ENCODE data around the gene CLPTM1L.
"Not testable (repeated sequence)": the region's sequence is repeated elsewhere in the genome, so short reads cannot be mapped to it uniquely, and the experiment has no call there.

CLPTM1L gene

DNA sequence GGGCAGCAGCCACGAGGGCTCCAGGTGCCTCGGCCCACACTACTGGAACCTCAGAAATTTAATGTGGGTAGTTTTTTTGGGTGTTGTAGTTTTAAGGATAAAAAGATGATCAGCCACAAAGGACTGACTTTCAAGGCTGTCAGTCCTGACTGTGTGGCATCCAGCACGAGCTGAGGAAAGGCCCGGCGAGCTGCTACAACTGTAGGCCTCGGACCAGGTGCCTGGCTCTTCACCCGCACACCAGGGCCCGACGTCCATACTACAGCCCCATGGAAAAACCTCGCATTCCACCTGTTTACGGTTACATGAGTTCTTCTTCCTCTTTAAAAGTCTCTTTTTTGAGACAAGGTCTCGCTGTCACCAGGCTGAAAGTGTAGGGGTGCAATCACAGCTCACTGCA lies 2.6 kb downstream of the CLPTM1L start:
- no peak overlapping the region for H3K4me3 ChIP-seq (ENCODE audit: low read depth, low read length)
- peaks cover 7% of the 10 kb centered on the region; the same call in 1 of the 2 replicates for H3K4me1 ChIP-seq (ENCODE audit: control insufficient read depth, insufficient read depth, low read length)
- ChIA-PET CTCF (no interaction called here), POLR2A (interaction anchor here (4.1 kb wide), 1 partner anchor 15 kb away, joined by 37 read pairs; no protein-coding TSS in a partner anchor)
- no peaks in the 10 kb centered on the region for H3K9me3 ChIP-seq (ENCODE audit: control insufficient read depth, insufficient read depth, low read depth, low read length)
- H3K27ac ChIP-seq (ENCODE audit: extremely low read depth, low read depth, low read length) = no peak overlapping the region
- H3K36me3 ChIP-seq (ENCODE audit: control insufficient read depth in 2 of 2, insufficient read depth in 1 of 2, low read length in 2 of 2) = peaks cover 28 to 64% of the 10 kb centered on the region in 2 experiments
- TF ChIP-seq ZNF600 (tag by site-specific recombination; IDR thresholded peaks at IDR 0.05) = no peak
- TF ChIP-seq TRIM28 (IDR thresholded peaks at IDR 0.05; ENCODE audit: borderline replicate concordance, low read length) = no peak
- TF ChIP-seq ZNF302 (tag by site-specific recombination; IDR thresholded peaks at IDR 0.05; ENCODE audit: low read depth) = no peak
- TF ChIP-seq ZNF624 (tag by site-specific recombination; IDR thresholded peaks at IDR 0.05) = no peak

DNA sequence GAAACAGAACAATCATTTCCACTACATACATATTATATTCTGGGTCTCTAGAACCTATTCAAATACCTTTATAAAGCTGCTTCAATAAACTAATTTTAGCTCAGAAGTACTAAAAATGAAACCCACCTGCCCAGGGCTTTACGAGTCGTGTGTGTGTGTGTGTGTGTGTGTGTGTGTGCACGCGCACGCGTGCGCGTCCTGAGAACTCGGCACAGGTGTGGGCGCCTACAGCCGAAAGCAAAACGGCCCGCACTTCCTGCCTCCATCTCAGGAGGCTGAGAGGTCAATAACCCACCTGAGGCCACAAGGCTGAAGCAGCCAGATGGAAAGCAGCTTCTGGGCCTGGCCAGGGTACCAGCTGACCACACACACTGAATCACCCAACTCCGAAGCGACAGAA lies 3.0 kb downstream of the CLPTM1L start:
- no peak for TF ChIP-seq ZFP37 (tag by site-specific recombination; IDR thresholded peaks at IDR 0.05)
- TF ChIP-seq ZNF311 (tag by site-specific recombination; IDR thresholded peaks at IDR 0.05; ENCODE audit: borderline replicate concordance) = no peak
- no peak for TF ChIP-seq ZNF544 (tag by site-specific recombination; IDR thresholded peaks at IDR 0.05)
- no peak for TF ChIP-seq ZNF558 (tag by site-specific recombination; IDR thresholded peaks at IDR 0.05)
- no peak for TF ChIP-seq ZNF514 (tag by site-specific recombination; IDR thresholded peaks at IDR 0.05)
- TF ChIP-seq KLF9 (tag by site-specific recombination; IDR thresholded peaks at IDR 0.05; ENCODE audit: low read depth) = no peak
- CTCF ChIA-PET = no interaction called here
- Histone ChIP-seq H3K36me3 (ENCODE audit: control insufficient read depth in 2 of 2, insufficient read depth in 1 of 2, low read length in 2 of 2) (peaks cover 28 to 68% of the 10 kb centered on the region in 2 experiments), H3K4me3 (ENCODE audit: low read depth, low read length) (no peak overlapping the region), H3K4me1 (ENCODE audit: control insufficient read depth, insufficient read depth, low read length) (peaks cover 7% of the 10 kb centered on the region; the same call in 1 of the 2 replicates), H3K27ac (ENCODE audit: extremely low read depth, low read depth, low read length) (no peak overlapping the region), H3K9me3 (ENCODE audit: control insufficient read depth, insufficient read depth, low read depth, low read length) (no peaks in the 10 kb centered on the region)
- POLR2A ChIA-PET = interaction anchor here (4.1 kb wide), 1 partner anchor 15 kb away, joined by 37 read pairs; no protein-coding TSS in a partner anchor

DNA sequence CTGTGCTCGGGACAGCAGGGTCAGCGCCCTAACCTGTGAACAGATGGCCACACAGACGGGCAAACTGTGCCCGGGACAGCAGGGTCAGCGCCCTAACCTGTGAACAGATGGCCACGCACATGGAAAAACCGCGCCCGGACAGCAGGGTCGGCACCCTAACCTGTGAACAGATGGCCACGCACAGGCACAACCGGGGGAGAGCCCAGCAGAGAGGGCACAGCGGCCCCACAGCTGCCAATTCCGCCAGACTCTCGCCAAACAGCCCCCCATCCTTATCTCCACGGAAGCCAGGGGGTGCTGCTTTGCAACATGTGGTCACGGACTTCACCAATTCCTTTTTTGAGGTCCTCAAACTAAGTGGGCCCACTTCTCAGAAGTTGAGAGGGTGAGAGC lies 5.1 kb downstream of the CLPTM1L start:
- H3K4me1 ChIP-seq (ENCODE audit: control insufficient read depth, insufficient read depth, low read length); H3K9me3 ChIP-seq (ENCODE audit: control insufficient read depth, insufficient read depth, low read depth, low read length); H3K27ac ChIP-seq (ENCODE audit: extremely low read depth, low read depth, low read length); H3K4me3 ChIP-seq (ENCODE audit: low read depth, low read length); POLR2A ChIA-PET: not testable (repeated sequence)
- CTCF ChIA-PET = interaction anchor here (0.7 kb wide), 1 partner anchor 16 kb away, joined by 4 read pairs; no protein-coding TSS in a partner anchor
- peaks cover 28 to 88% of the 10 kb centered on the region in 2 experiments for H3K36me3 ChIP-seq (ENCODE audit: control insufficient read depth in 2 of 2, insufficient read depth in 1 of 2, low read length in 2 of 2)

DNA sequence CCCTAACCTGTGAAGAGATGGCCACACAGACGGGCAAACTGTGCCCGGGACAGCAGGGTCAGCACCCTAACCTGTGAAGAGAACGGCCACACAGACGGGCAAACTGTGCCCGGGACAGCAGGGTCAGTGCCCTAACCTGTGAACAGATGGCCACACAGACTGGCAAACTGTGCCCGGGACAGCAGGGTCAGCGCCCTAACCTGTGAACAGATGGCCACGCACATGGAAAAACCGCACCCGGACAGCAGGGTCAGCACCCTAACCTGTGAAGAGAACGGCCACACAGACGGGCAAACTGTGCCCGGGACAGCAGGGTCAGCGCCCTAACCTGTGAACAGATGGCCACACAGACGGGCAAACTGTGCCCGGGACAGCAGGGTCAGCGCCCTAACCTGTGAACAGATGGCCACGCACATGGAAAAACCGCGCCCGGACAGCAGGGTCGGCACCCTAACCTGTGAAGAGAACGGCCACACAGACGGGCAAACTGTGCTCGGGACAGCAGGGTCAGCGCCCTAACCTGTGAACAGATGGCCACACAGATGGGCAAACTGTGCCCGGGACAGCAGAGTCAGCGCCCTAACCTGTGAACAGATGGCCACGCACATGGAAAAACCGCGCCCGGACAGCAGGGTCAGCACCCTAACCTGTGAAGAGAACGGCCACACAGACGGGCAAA lies 5.6 kb downstream of the CLPTM1L start:
- POLR2A ChIA-PET; CTCF ChIA-PET; H3K9me3 ChIP-seq (ENCODE audit: control insufficient read depth, insufficient read depth, low read depth, low read length); H3K4me1 ChIP-seq (ENCODE audit: control insufficient read depth, insufficient read depth, low read length); H3K4me3 ChIP-seq (ENCODE audit: low read depth, low read length); H3K27ac ChIP-seq (ENCODE audit: extremely low read depth, low read depth, low read length): not testable (repeated sequence)
- peaks cover 33 to 94% of the 10 kb centered on the region in 2 experiments for H3K36me3 ChIP-seq (ENCODE audit: control insufficient read depth in 2 of 2, insufficient read depth in 1 of 2, low read length in 2 of 2)

DNA sequence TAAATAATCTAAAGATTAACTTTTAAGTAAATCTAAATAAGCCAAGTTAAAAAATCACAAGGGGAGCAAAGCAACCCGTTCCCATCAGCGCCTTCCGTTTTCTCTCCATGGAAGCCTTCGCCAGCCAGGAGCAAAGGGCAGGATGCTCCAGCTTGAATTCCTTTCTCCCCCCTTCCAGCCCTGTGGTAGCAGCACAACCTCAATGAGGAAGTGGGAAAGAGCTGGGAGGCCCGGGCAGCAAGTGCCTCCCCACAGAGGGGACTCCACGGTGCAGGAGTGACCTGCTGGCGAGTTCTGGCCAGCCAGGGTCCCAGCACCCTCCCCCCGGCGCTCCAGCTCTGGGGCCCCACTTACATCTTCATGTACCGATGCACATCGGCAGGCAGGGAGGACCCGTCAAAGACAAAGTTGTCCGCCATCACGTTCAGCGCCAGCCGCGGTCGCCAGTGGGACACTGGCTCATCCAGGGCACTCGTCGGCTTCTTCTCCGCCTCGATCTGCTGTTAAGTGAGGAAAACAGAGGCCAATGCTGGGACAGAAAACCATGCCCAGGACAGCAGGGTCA lies 6.3 kb downstream of the CLPTM1L start:
- CTCF ChIA-PET = interaction anchor here (1.0 kb wide), 1 partner anchor 13 kb away, joined by 5 read pairs; no protein-coding TSS in a partner anchor
- no peak overlapping the region for H3K27ac ChIP-seq (ENCODE audit: extremely low read depth, low read depth, low read length)
- H3K4me1 ChIP-seq (ENCODE audit: control insufficient read depth, insufficient read depth, low read length) = peaks cover 3% of the 10 kb centered on the region; the same call in 1 of the 2 replicates
- peaks cover 36 to 96% of the 10 kb centered on the region in 2 experiments for H3K36me3 ChIP-seq (ENCODE audit: control insufficient read depth in 2 of 2, insufficient read depth in 1 of 2, low read length in 2 of 2)
- H3K9me3 ChIP-seq (ENCODE audit: control insufficient read depth, insufficient read depth, low read depth, low read length) = no peaks in the 10 kb centered on the region
- TF ChIP-seq, protein P1, sequence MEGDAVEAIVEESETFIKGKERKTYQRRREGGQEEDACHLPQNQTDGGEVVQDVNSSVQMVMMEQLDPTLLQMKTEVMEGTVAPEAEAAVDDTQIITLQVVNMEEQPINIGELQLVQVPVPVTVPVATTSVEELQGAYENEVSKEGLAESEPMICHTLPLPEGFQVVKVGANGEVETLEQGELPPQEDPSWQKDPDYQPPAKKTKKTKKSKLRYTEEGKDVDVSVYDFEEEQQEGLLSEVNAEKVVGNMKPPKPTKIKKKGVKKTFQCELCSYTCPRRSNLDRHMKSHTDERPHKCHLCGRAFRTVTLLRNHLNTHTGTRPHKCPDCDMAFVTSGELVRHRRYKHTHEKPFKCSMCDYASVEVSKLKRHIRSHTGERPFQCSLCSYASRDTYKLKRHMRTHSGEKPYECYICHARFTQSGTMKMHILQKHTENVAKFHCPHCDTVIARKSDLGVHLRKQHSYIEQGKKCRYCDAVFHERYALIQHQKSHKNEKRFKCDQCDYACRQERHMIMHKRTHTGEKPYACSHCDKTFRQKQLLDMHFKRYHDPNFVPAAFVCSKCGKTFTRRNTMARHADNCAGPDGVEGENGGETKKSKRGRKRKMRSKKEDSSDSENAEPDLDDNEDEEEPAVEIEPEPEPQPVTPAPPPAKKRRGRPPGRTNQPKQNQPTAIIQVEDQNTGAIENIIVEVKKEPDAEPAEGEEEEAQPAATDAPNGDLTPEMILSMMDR (tag by site-specific recombination; IDR thresholded peaks at IDR 0.05) = no peak
- TF ChIP-seq ZNF221 (tag by site-specific recombination; IDR thresholded peaks at IDR 0.05; ENCODE audit: borderline replicate concordance) = no peak
- TF ChIP-seq, protein P2, sequence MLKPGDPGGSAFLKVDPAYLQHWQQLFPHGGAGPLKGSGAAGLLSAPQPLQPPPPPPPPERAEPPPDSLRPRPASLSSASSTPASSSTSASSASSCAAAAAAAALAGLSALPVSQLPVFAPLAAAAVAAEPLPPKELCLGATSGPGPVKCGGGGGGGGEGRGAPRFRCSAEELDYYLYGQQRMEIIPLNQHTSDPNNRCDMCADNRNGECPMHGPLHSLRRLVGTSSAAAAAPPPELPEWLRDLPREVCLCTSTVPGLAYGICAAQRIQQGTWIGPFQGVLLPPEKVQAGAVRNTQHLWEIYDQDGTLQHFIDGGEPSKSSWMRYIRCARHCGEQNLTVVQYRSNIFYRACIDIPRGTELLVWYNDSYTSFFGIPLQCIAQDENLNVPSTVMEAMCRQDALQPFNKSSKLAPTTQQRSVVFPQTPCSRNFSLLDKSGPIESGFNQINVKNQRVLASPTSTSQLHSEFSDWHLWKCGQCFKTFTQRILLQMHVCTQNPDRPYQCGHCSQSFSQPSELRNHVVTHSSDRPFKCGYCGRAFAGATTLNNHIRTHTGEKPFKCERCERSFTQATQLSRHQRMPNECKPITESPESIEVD (tag by site-specific recombination; IDR thresholded peaks at IDR 0.05) = no peak
- no peak for TF ChIP-seq ZNF701 (tag by site-specific recombination; IDR thresholded peaks at IDR 0.05)
- TF ChIP-seq SALL2 (tag by site-specific recombination; IDR thresholded peaks at IDR 0.05; ENCODE audit: borderline replicate concordance) = no peak
- no peak for TF ChIP-seq SCRT1 (tag by site-specific recombination; IDR thresholded peaks at IDR 0.05; ENCODE audit: borderline replicate concordance)
- POLR2A ChIA-PET = no interaction called here
- H3K4me3 ChIP-seq (ENCODE audit: low read depth, low read length) = no peak overlapping the region

Measured in HEK293 (cell line).